Activated CD4-positive, alpha-beta T cell treated with anti-CD3 and anti-CD28 coated beads, Interleukin-2, amount 10 ng/mL, durations not matched to agents 7 days and 5 days (primary cell): ENCODE data around the gene SIPA1. TPM values are rescaled to one million over a fixed set of nuclear protein-coding genes. Genes with fewer than 3 reads are reported as not detected.

Experiments used
- CTCF ChIA-PET: fragments of 350-600 bp; sonication (Branson Sonifier 250); formaldehyde crosslinking; loops from one replicate; lab custom pipeline; 2021; ENCODE audit warnings: antibody characterized with exemption; lab: Charles Lee
- POLR2A ChIA-PET: fragments of 350-600 bp; sonication (Branson Sonifier 250); formaldehyde crosslinking; loops from one replicate; lab custom pipeline; 2021; ENCODE audit warnings: antibody characterized with exemption; lab: Charles Lee
- DNase-seq: peaks from one replicate; pipeline ENCODE4 v3.0.0-alpha.2; 2020
- H3K27ac Mint-ChIP-seq: one replicate; pipeline ENCODE4 v1.8.0; 2021; ENCODE audit warnings: mild to moderate bottlenecking, moderate library complexity, mixed read lengths
- H3K27me3 Mint-ChIP-seq: one replicate; pipeline ENCODE4 v1.8.0; 2021; ENCODE audit warnings: mixed read lengths
- H3K36me3 Mint-ChIP-seq: one replicate; pipeline ENCODE4 v1.8.0; 2021; ENCODE audit warnings: low read depth, mixed read lengths
- H3K4me1 Mint-ChIP-seq: one replicate; pipeline ENCODE4 v1.8.0; 2021; ENCODE audit warnings: mixed read lengths
- H3K4me3 Mint-ChIP-seq: one replicate; pipeline ENCODE4 v1.8.0; 2021; ENCODE audit warnings: mild to moderate bottlenecking, moderate library complexity, mixed read lengths
- H3K9me3 Mint-ChIP-seq: one replicate; pipeline ENCODE4 v1.8.0; 2021; ENCODE audit warnings: mixed read lengths
- total RNA-seq, 2 experiments: library from RNA; stranded (reverse); gene quantifications; one replicate each; pipeline ENCODE4 v1.2.3, GENCODE V29; 2021

Gene SIPA1
- total RNA-seq, 2 experiments from 2014 or later: 229 to 235 TPM

- peak overlapping the region; percentile 91 for H3K27ac Mint-ChIP-seq
Observed at GRCh38 chr11:65611758-65612603, 25.9 kb upstream of the SIPA1 start.

GRCh38 chr11:65612691-65613090, 25.2 kb upstream of the SIPA1 start:
- Mint-ChIP-seq H3K4me1 (peaks cover 65% of the 10 kb centered on the region), H3K36me3 (peaks cover 31% of the 10 kb centered on the region), H3K27ac (peak overlapping the region; percentile 91), H3K9me3 (no peaks in the 10 kb centered on the region), H3K4me3 (peak overlapping the region; percentile 95), H3K27me3 (no peaks in the 10 kb centered on the region)
- ChIA-PET POLR2A (interaction anchor here (0.6 kb wide), 1 partner anchor 272 kb away, joined by 3 read pairs; no protein-coding TSS in a partner anchor), CTCF (interaction anchor here (1.0 to 4.5 kb wide), 12 partner anchors 9 to 99 kb away, joined by 3 to 34 read pairs (median 4); partner anchors contain the start of genes FAM89B, KAT5, SIPA1 and ZNRD2)
- DNase-seq: no peak

More at GRCh38 chr11:65611758-65612603, 25.9 kb upstream of the SIPA1 start:
- ChIA-PET POLR2A (no interaction called here), CTCF (interaction anchor here (1.0 to 4.5 kb wide), 11 partner anchors 8 to 100 kb away, joined by 3 to 34 read pairs (median 5); partner anchors contain the start of genes FAM89B, KAT5, SIPA1 and ZNRD2)
- DNase-seq: no peak
- Mint-ChIP-seq H3K4me3 (peak overlapping the region; percentile 95), H3K9me3 (no peaks in the 10 kb centered on the region), H3K27me3 (no peaks in the 10 kb centered on the region), H3K36me3 (peaks cover 32% of the 10 kb centered on the region), H3K4me1 (peaks cover 58% of the 10 kb centered on the region)

GRCh38 chr11:65613091-65613928, 24.6 kb upstream of the SIPA1 start:
- Mint-ChIP-seq H3K27ac (peak overlapping the region; percentile 91), H3K27me3 (no peaks in the 10 kb centered on the region), H3K4me1 (peaks cover 64% of the 10 kb centered on the region), H3K36me3 (peaks cover 29% of the 10 kb centered on the region), H3K4me3 (peak overlapping the region; percentile 95), H3K9me3 (no peaks in the 10 kb centered on the region)
- POLR2A ChIA-PET: interaction anchor here (0.6 kb wide), 2 partner anchors 271 to 368 kb away, joined by 3 to 12 read pairs; no protein-coding TSS in a partner anchor
- CTCF ChIA-PET: interaction anchor here (1.0 to 4.5 kb wide), 13 partner anchors 10 to 167 kb away, joined by 3 to 34 read pairs (median 4); partner anchors contain the start of genes FAM89B, KAT5, SIPA1 and ZNRD2
- DNase-seq: peak; percentile 19

- H3K27me3 Mint-ChIP-seq: no peaks in the 10 kb centered on the region
- POLR2A ChIA-PET: interaction anchor here (0.6 to 1.2 kb wide), 6 partner anchors 111 to 281 kb away, joined by 3 to 5 read pairs (median 4); partner anchors contain the start of gene MALAT1
Observed at GRCh38 chr11:65615229-65615949, 22.5 kb upstream of the SIPA1 start, which contains the start of gene PCNX3. PCNX3 (plus strand) TSS chr11:65615776; CDS start chr11:65616312, 536 bp downstream.

DNA sequence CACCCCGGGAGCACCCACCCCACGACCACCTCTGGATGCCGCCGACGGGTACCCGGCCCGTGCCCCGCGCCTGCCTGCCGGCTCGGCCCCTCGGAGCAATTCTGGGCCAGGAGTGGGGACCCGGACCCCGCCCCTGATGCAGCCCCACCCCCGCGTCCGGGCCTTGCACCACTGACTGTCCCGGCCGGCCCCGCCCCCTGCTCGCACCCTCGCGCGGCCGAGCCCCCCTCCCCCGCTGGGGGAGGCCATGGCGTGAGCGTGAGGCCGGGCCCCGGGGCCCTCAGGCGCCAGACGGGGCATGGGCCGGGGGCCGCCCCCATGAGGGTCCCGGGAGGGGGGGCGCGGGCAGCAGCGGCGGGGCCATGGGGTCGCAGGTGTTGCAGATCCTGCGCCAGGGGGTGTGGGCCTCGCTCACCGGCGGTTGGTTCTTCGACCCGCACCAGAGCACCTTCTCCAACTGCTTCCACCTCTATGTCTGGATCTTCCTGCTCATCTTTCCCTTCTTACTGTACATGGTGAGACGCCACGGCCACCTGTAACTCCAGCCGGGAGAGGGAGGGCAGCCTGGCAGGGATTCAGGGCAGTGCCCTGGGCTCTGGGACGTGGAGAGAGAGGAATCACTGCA, 21.8 kb upstream of the SIPA1 start:
- Mint-ChIP-seq H3K36me3 (peaks cover 30% of the 10 kb centered on the region), H3K27me3 (no peaks in the 10 kb centered on the region), H3K27ac (peak overlapping the region; percentile 97), H3K4me1 (peaks cover 43% of the 10 kb centered on the region), H3K9me3 (no peaks in the 10 kb centered on the region), H3K4me3 (peak overlapping the region; percentile 95)
- peak; percentile 51 for DNase-seq
- ChIA-PET POLR2A (interaction anchor here (1.2 kb wide), 2 partner anchors 116 to 117 kb away, joined by 3 to 5 read pairs; partner anchors contain the start of gene MALAT1), CTCF (interaction anchor here (1.1 to 4.5 kb wide), 11 partner anchors 9 to 203 kb away, joined by 3 to 34 read pairs (median 5); partner anchors contain the start of genes EHBP1L1, FAM89B, KAT5 and SIPA1)

More at GRCh38 chr11:65615229-65615949, 22.5 kb upstream of the SIPA1 start, which contains the start of gene PCNX3:
- no peaks in the 10 kb centered on the region for H3K9me3 Mint-ChIP-seq
- peak; percentile 100 for DNase-seq
- peaks cover 27% of the 10 kb centered on the region for H3K36me3 Mint-ChIP-seq
- CTCF ChIA-PET: interaction anchor here (0.5 to 4.5 kb wide), 17 partner anchors 11 to 149 kb away, joined by 3 to 34 read pairs (median 3); partner anchors contain the start of genes EHBP1L1, FAM89B, KAT5 and SIPA1
- peak within 1 kb of the TSS; percentile 95 for H3K4me3 Mint-ChIP-seq
- H3K27ac Mint-ChIP-seq: peak within 1 kb of the TSS; percentile 97
- H3K4me1 Mint-ChIP-seq: peaks cover 50% of the 10 kb centered on the region

GRCh38 chr11:65616575-65617001, 21.3 kb upstream of the SIPA1 start:
- H3K27ac Mint-ChIP-seq: peak overlapping the region; percentile 91
- ChIA-PET POLR2A (no interaction called here), CTCF (interaction anchor here (1.1 to 3.8 kb wide), 6 partner anchors 9 to 202 kb away, joined by 3 to 24 read pairs (median 5); partner anchors contain the start of gene SIPA1)
- H3K36me3 Mint-ChIP-seq: peaks cover 32% of the 10 kb centered on the region
- peak; percentile 46 for DNase-seq
- H3K9me3 Mint-ChIP-seq: no peaks in the 10 kb centered on the region
- no peaks in the 10 kb centered on the region for H3K27me3 Mint-ChIP-seq
- peaks cover 38% of the 10 kb centered on the region for H3K4me1 Mint-ChIP-seq
- peak overlapping the region; percentile 93 for H3K4me3 Mint-ChIP-seq

- DNase-seq: no peak
- Mint-ChIP-seq H3K4me3 (peak overlapping the region; percentile 93), H3K27me3 (no peaks in the 10 kb centered on the region), H3K4me1 (peaks cover 32% of the 10 kb centered on the region), H3K27ac (peak overlapping the region; percentile 91), H3K9me3 (no peaks in the 10 kb centered on the region), H3K36me3 (peaks cover 32% of the 10 kb centered on the region)
- ChIA-PET POLR2A (no interaction called here), CTCF (interaction anchor here (1.1 to 3.8 kb wide), 5 partner anchors 8 to 202 kb away, joined by 3 to 24 read pairs (median 7); partner anchors contain the start of gene SIPA1)
Observed at GRCh38 chr11:65617136-65617850, 20.6 kb upstream of the SIPA1 start.

GRCh38 chr11:65617990-65618751, 19.7 kb upstream of the SIPA1 start:
- Mint-ChIP-seq H3K4me3 (no peak overlapping the region), H3K27ac (no peak overlapping the region), H3K9me3 (no peaks in the 10 kb centered on the region), H3K4me1 (peaks cover 23% of the 10 kb centered on the region), H3K27me3 (no peaks in the 10 kb centered on the region), H3K36me3 (peaks cover 31% of the 10 kb centered on the region)
- CTCF ChIA-PET: interaction anchor here (0.9 to 3.8 kb wide), 5 partner anchors 7 to 24 kb away, joined by 3 to 24 read pairs (median 7); partner anchors contain the start of gene SIPA1
- DNase-seq: no peak
- POLR2A ChIA-PET: no interaction called here

- peaks cover 31% of the 10 kb centered on the region for H3K36me3 Mint-ChIP-seq
- POLR2A ChIA-PET: no interaction called here
- DNase-seq: no peak
- no peaks in the 10 kb centered on the region for H3K9me3 Mint-ChIP-seq
- H3K27ac Mint-ChIP-seq: no peak overlapping the region
- H3K4me1 Mint-ChIP-seq: peaks cover 21% of the 10 kb centered on the region
- CTCF ChIA-PET: interaction anchor here (0.9 to 1.2 kb wide), 2 partner anchors 12 to 25 kb away, joined by 3 read pairs; no protein-coding TSS in a partner anchor
- H3K27me3 Mint-ChIP-seq: no peaks in the 10 kb centered on the region
- H3K4me3 Mint-ChIP-seq: no peak overlapping the region
Observed at GRCh38 chr11:65618763-65619162, 19.1 kb upstream of the SIPA1 start.
